Esophagus muscularis mucosa (tissue), 4 donors: Measurements from ENCODE around the gene KRT32. TPM values are rescaled to one million over a fixed set of nuclear protein-coding genes. Genes with fewer than 3 reads are reported as not detected.

Experiments used
- DNase-seq: peaks from one replicate; pipeline ENCODE4 v3.0.0-alpha.2; 2017; ENCODE audit errors: extremely low spot score
- H3K27ac ChIP-seq, 4 donors: fragments of 200-600 bp; sonication (generic); replicated peaks in 1 of 4; 1 replicate in 3 of 4; 2 replicates in 1 of 4; pipeline ENCODE4 v1.5.1; 2016 to 2019; ENCODE audit warnings: mild to moderate bottlenecking in 1 of 4
- H3K27me3 ChIP-seq, 4 donors: fragments of 200-600 bp; sonication (generic); one replicate each; pipeline versions ENCODE4 v1.5.1 to v1.6.0; 2016 to 2019
- H3K36me3 ChIP-seq, 4 donors: fragments of 200-600 bp; sonication (generic); one replicate each; pipeline ENCODE4 v1.5.1; 2016 to 2019
- H3K4me1 ChIP-seq, 4 donors: fragments of 200-600 bp; sonication (generic); one replicate each; pipeline ENCODE4 v1.5.1; 2016 to 2019
- H3K4me3 ChIP-seq, 4 donors: fragments of 200-600 bp; sonication (generic); 1 replicate in 2 of 4; 2 replicates in 2 of 4; pipeline ENCODE4 v1.5.1; 2016 to 2019; ENCODE audit warnings: mild to moderate bottlenecking in 4 of 4, moderate library complexity in 1 of 4
- H3K9me3 ChIP-seq, 4 donors: fragments of 200-600 bp; sonication (generic); 1 replicate in 3 of 4; 2 replicates in 1 of 4; pipeline ENCODE4 v1.5.1; 2016 to 2019
- CTCF ChIP-seq, 3 experiments: fragments of 200-600 bp in 2 of 3; fragments of 450-650 bp in 1 of 3; sonication (generic) in 2 of 3; IDR thresholded peaks; one replicate each; pipeline ENCODE4 v1.5.1; 2017 to 2019; ENCODE audit warnings: antibody characterized with exemption in 3 of 3, mild to moderate bottlenecking in 2 of 3, moderate library complexity in 1 of 3
- EP300 ChIP-seq: sonication (generic); formaldehyde crosslinking; IDR thresholded peaks from one replicate; pipeline ENCODE4 v1.6.1; 2017; ENCODE audit warnings: antibody characterized with exemption
- POLR2A ChIP-seq: fragments of 450-650 bp; IDR thresholded peaks from one replicate; pipeline ENCODE4 v1.6.1; 2017; ENCODE audit warnings: antibody characterized with exemption, moderate library complexity, mild to moderate bottlenecking, low read depth
- POLR2AphosphoS5 ChIP-seq, 2 donors: sonication (generic); formaldehyde crosslinking; IDR thresholded peaks; one replicate each; pipeline ENCODE4 v1.6.1; 2017; ENCODE audit warnings: antibody characterized with exemption in 2 of 2
- WGBS: methylation state at CpG from one replicate; pipeline ENCODE4 v1.1.5; 2018; 5-methylcytosine and 5-hydroxymethylcytosine counted together
- intact Hi-C: fragments of 100-400 bp; cut with DNase I; formaldehyde crosslinking; loops from one replicate; pipeline ENCODE4 v1.15.1; 2023
- total RNA-seq, 4 donors: library from RNA; depleted of rRNA; stranded (reverse); fragments of >200 nt; gene quantifications; one replicate each; pipeline versions ENCODE4 v1.1.0 to v1.2.1, GENCODE V29; 2016

The KRT32 gene
- total RNA-seq, 4 donors from 2014 or later = not detected

GRCh38 chr17:41417576-41418015, 49.6 kb downstream of the KRT32 start:
- 58% methylated on average over 4 of the region's 4 CpGs for WGBS
- intact Hi-C loops = no loop called here

GRCh38 chr17:41417127-41417526, 50.1 kb downstream of the KRT32 start:
- TF ChIP-seq CTCF (IDR thresholded peaks at IDR 0.05) (no peak), POLR2AphosphoS5 (IDR thresholded peaks at IDR 0.05) (no peak), EP300 (no peak), POLR2A (no peak)
- Histone ChIP-seq H3K4me3 (no peak overlapping the region), H3K4me1 (peaks cover 0 to 35% (median 29%) of the 10 kb centered on the region in 4 donors), H3K27me3 (no peaks in the 10 kb centered on the region), H3K9me3 (no peaks in the 10 kb centered on the region), H3K27ac (no peak overlapping the region), H3K36me3 (no peaks in the 10 kb centered on the region)
- no peak for DNase-seq
- 96% methylated on average over 6 of the region's 6 CpGs for WGBS
- intact Hi-C loops = no loop called here

More at GRCh38 chr17:41417576-41418015, 49.6 kb downstream of the KRT32 start:
- Histone ChIP-seq H3K27ac (no peak overlapping the region), H3K9me3 (no peaks in the 10 kb centered on the region), H3K4me3 (no peak overlapping the region), H3K27me3 (no peaks in the 10 kb centered on the region), H3K4me1 (peaks cover 0 to 35% (median 29%) of the 10 kb centered on the region in 4 donors), H3K36me3 (no peaks in the 10 kb centered on the region)
- no peak for DNase-seq
- TF ChIP-seq POLR2A = no peak
- TF ChIP-seq EP300 = no peak
- no peak for TF ChIP-seq POLR2AphosphoS5 (IDR thresholded peaks at IDR 0.05)
- TF ChIP-seq CTCF (IDR thresholded peaks at IDR 0.05) = no peak

- Histone ChIP-seq H3K4me1 (peaks cover 0 to 35% (median 29%) of the 10 kb centered on the region in 4 donors), H3K27me3 (no peaks in the 10 kb centered on the region), H3K36me3 (no peaks in the 10 kb centered on the region), H3K27ac (peak overlapping the region in 2 of 4 donors; percentile 2 to 22), H3K9me3 (no peaks in the 10 kb centered on the region), H3K4me3 (no peak overlapping the region)
- 59% methylated on average over 5 of the region's 5 CpGs for WGBS
- DNase-seq = no peak
- intact Hi-C loops = no loop called here
- TF ChIP-seq POLR2A = no peak
Measured at GRCh38 chr17:41416479-41416878, 50.7 kb downstream of the KRT32 start.

GRCh38 chr17:41415833-41416335, 51.3 kb downstream of the KRT32 start:
- intact Hi-C loops = no loop called here
- DNase-seq = no peak

GRCh38 chr17:41415411-41415810, 51.8 kb downstream of the KRT32 start:
- DNase-seq = no peak
- Histone ChIP-seq H3K27ac (no peak overlapping the region), H3K36me3 (no peaks in the 10 kb centered on the region), H3K4me3 (no peak overlapping the region), H3K27me3 (no peaks in the 10 kb centered on the region), H3K4me1 (peaks cover 0 to 35% (median 29%) of the 10 kb centered on the region in 4 donors), H3K9me3 (no peaks in the 10 kb centered on the region)
- no peak for TF ChIP-seq POLR2AphosphoS5 (IDR thresholded peaks at IDR 0.05)
- intact Hi-C loops = no loop called here
- WGBS = 78% methylated on average over 4 of the region's 4 CpGs

More at GRCh38 chr17:41415833-41416335, 51.3 kb downstream of the KRT32 start:
- WGBS = 65% methylated on average over 3 of the region's 3 CpGs
- no peak overlapping the region for H3K4me3 ChIP-seq
- TF ChIP-seq POLR2A = no peak
- TF ChIP-seq CTCF (IDR thresholded peaks at IDR 0.05) = no peak
- peak in 1 of 2 donors; percentile 13 for TF ChIP-seq POLR2AphosphoS5 (IDR thresholded peaks at IDR 0.05)
- peak overlapping the region in 2 of 4 donors; percentile 2 to 22 for H3K27ac ChIP-seq
- no peaks in the 10 kb centered on the region for H3K27me3 ChIP-seq
- H3K4me1 ChIP-seq = peaks cover 0 to 35% (median 29%) of the 10 kb centered on the region in 4 donors
- H3K36me3 ChIP-seq = no peaks in the 10 kb centered on the region
- no peaks in the 10 kb centered on the region for H3K9me3 ChIP-seq

- WGBS = 85% methylated on average over 2 of the region's 2 CpGs
- Histone ChIP-seq H3K9me3 (no peaks in the 10 kb centered on the region), H3K27ac (no peak overlapping the region), H3K4me3 (no peak overlapping the region), H3K36me3 (no peaks in the 10 kb centered on the region), H3K4me1 (peaks cover 0 to 27% (median 23%) of the 10 kb centered on the region in 4 donors), H3K27me3 (no peaks in the 10 kb centered on the region)
- no peak for DNase-seq
- intact Hi-C loops = no loop called here
- TF ChIP-seq POLR2AphosphoS5 (IDR thresholded peaks at IDR 0.05) (no peak), EP300 (no peak), POLR2A (no peak), CTCF (IDR thresholded peaks at IDR 0.05) (no peak)
Measured at GRCh38 chr17:41413982-41414381, 53.2 kb downstream of the KRT32 start.
